A172 (cell line): ENCODE results near the gene CYP19A1. TPM values are rescaled to one million over a fixed set of nuclear protein-coding genes. Genes with fewer than 3 reads are reported as not detected.

ENCODE experiments used
- DNase-seq: peaks from one replicate; pipeline ENCODE4 v3.0.0-alpha.2; 2015; ENCODE audit warnings: low spot score
- total RNA-seq: library from RNA; depleted of rRNA; stranded (reverse); fragments of >200 nt; shearing (Covaris generic); gene quantifications from 2 replicates; pipeline ENCODE4 v1.2.3, GENCODE V29; 2014; rRNA removed

Gene CYP19A1
- total RNA-seq, 1 experiment from 2014 or later: not detected

DNA sequence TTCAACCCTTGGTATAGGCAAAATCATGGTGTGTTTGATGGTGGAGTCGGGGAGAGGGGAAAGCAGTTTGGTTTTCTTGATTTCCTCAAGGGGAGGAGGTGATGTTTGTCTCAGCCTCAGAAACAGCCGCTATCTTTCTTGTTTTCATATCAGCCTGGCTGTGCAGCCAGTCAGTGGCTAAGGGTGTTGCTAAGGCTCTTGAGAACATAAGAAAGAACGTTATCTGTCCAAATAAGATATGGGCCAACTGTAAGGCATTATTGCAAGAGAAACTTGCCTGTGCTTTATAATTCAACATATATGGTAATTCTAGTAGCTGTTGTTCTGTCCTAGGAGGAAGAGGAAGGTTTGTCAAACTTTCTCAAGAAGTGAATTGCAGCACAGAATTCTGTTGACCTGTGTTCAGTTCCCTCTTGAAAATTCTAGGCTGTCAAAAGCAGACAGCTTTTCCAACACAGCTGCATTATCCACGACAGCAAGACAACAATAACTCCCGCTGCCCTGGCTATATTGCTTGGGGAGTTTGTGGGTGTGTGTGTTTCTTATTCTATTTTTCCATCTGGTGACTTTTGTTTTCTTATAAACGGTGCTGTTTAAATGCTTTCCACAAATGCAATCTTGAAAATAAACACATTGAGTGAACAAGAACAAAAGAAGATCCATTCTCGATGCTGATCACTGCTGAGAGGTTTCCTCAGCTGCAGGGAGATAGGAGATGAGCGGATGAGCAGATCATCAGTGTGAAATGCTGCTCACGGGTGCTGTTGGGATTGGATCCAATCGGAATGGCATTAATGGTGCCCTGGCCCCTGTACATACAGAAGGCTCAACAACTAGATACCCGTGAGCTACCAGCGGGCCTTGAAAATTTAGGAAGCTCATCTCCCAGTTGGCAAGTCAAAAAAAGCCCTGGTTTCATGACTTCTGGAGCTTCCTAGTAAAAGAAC is 152.9 kb downstream of the CYP19A1 start:
- no peak for DNase-seq

DNA sequence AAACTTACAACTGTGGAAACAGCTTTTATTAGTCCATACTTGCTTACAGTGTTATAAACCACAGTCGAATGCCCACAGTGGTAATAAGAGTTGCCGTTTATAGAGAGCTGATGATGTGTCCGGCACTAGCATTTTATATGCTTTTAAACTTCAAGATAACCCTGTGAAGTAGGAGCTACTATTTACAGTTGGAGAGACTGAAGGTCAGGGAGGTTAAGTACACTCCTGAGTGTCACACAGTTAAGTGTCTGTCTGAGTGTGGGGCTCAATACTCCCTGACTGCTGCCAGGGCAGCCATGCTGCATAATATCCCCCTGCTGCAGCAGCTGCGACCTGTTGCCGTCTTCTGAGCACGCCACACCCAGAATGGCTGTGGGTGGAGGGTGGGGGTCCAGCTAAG is 153.8 kb downstream of the CYP19A1 start:
- DNase-seq: no peak

DNA sequence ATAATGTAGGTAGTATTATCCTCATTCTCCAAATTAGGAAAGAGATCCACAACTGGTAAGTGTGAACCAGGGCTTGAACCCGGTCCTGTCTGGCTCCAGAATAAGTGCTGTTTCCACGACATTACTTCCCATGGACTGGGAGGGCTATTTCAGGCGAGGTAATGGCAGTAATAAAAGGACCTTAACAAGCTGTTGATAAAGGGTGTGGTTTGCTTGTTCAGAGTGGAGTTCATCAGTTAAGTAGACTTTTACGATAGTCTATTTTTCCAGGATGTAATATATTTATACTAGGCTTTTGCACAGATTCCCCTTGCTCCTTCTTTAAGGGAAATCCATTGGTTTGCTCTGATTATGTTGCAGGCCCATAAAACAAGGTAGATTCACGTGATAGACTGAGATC is 155.3 kb downstream of the CYP19A1 start:
- no peak for DNase-seq

DNA sequence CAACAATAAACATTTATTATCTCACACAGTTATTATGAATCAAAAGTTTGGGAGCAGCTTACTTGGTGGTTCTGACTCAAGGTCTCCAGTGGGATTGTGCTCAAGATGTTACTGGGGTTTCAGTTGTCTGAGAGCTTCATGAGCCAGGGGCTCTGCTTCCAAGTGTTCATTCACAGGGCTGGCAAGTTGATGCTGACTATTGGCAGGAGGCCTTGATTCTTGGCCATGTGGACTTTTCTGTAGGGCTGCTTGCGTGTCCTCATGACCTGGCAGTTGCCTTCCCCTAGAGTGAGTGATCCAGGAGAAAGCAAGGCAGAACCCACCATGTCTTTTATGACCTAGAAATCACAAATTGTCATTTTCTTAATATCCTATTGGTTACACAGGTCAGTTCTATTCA is 156.5 kb downstream of the CYP19A1 start:
- DNase-seq: no peak

DNA sequence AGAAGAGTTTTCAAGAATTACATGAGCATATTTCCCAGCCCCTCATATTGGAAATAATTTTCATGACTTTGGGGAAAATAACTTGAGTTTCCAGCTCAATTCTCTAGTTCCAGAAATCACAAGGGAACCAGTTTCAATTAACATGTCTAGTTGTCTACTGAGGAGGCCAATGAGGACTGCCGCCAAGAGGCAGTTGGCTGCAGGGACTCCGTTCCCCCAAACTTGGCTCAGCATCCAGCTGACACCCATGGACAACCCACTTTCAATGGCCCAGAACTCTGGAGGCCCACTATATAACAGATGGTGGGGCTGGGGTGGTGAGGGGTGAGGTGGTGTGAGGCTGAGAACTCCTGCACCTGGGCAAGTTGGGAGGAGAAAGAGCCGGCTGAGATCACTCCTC is 157.2 kb downstream of the CYP19A1 start:
- DNase-seq: no peak

DNA sequence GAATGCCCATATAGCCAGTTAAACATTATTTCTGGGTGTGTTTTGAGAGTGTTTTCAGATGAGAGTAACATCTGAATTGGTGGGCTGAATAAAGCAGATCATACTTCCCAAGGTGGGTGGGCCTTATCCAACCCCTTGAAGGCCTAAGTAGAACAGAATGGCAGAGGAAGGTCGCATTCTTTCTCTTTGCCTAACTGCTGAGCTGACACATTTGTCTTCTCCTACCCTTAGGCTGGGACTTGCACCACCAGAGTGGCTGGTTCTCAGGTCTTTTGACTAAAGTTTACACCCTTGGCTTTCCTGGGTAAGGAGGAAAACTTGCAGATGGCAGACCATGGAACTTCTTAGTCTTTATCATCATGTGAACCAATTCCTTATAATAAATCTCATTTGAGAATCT is 157.9 kb downstream of the CYP19A1 start:
- no peak for DNase-seq

DNA sequence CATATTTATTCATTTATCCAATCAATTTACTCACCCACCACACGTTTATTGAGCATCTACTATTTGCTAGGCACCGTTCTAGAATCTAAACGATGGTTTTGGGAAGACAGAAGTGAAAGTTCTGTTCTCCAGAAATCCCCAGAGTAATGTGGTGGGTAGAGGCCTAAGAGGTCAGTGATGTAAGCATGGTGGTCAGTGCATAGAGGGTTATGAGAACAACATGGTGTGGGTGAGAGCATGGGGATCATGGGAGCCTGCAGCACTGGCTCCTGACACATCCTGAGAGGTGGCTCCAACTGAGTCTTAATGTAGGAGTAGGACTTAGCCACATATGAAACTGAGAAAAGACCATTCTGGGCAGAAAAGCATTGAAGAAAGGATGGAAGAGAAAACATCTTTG is 158.4 kb downstream of the CYP19A1 start:
- no peak for DNase-seq

DNA sequence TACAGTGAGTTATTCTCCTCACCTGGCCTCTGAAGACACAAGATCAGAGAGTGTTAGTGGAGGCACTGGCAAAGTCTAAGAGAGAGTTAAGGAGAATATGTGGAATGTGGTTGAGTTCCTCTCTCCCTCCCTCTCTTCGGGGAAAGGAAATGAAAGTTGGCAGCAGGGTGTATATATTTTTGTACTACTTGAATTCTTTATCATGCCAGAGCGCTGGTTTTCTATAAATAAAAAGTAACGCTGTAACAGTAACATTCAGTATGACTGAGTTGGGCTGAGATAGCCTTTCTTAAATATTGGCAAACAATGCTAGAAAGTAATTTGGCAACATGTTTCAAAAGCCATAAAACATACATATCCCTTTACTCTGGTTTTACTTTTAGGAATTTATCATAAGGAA is 166.2 kb downstream of the CYP19A1 start:
- DNase-seq: peak; percentile 6

DNA sequence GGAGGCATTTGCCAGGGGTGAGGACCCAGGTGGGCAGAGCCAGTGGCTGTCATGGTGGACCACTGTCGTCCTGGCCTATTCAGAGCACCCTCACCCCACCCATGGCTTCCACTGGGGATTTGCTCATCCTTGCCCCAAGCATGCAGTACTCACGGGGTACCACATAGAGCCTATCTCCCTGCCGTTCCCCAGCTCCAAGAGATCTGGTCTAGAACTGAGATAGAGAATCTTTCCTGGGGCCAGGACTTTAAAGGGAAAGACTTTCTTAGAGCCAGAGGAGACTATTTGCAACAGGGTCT is 166.8 kb downstream of the CYP19A1 start:
- DNase-seq: no peak

DNA sequence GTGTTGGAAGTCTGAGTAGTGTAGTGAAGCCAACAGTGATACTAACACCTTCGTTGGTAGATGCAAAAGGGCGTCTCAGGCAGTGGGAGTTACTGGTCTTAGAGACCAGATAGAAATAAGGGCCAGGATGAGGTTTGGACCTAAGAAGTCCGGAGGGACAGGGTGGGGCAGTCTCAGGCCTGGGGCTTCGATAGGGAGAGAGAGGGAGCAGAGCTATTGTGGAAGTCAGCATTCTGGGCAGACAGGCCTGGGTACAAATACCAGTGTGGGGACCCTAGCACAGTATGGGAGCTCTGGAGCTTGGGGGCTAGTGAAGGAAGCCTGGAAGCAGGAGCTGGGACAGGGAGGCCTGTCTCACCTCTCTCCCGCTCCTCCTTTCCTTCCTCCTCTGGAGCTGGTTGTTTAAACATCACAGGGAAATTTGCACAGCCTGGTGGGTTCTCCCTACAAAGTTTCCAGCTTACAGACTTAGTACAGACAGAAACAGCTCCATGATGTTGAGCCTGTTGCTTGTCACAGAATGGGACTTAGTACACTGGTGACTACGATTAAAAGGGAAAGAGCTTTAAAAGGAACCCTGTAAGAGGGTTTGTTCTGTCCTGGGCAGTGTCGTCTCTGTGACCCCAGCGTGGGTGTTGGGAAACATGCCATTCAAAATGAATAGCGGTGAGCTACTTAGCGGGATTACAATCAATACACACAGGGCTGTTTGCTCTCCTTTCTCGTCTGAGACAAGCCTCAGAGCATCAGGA is 167.3 kb downstream of the CYP19A1 start:
- no peak for DNase-seq

DNA sequence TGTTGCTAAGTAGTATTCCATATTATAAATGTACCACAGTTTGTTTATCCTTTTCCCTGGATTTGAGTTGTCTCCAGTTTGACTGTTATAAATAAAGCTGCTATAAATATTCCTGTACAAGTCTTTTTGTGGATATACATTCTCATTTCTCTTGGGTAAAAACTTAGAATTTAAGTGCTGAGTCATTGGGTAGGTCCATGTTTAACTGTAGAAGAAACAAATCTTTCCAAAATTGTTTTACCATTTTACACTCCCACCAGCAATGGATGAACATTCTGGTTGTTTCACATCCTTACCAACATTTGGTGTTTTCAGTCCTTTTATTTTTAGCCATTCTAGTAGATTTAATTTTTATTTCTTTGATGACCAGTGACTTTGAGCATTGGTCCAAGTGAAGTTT is 169.7 kb downstream of the CYP19A1 start:
- no peak for DNase-seq

DNA sequence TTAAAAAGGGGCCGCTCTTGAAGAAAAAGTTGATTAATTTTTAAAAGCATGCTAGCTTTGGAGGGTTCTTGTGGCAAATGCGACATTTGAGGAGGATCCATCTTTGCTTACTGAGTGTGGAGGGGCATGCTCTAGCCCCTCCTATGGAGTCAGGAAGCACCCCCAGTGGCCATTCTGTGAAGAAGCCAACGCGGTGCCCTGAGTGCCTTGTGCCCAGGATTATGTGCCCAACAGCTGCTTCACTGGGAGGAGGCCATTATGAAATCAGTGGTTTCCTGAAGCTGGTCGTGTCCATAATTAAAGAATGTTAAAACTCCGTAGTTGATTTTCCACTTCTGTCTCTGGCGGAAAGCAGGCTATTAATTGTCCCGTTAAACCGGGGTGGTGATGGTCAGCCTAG is 174.6 kb downstream of the CYP19A1 start:
- no peak for DNase-seq

DNA sequence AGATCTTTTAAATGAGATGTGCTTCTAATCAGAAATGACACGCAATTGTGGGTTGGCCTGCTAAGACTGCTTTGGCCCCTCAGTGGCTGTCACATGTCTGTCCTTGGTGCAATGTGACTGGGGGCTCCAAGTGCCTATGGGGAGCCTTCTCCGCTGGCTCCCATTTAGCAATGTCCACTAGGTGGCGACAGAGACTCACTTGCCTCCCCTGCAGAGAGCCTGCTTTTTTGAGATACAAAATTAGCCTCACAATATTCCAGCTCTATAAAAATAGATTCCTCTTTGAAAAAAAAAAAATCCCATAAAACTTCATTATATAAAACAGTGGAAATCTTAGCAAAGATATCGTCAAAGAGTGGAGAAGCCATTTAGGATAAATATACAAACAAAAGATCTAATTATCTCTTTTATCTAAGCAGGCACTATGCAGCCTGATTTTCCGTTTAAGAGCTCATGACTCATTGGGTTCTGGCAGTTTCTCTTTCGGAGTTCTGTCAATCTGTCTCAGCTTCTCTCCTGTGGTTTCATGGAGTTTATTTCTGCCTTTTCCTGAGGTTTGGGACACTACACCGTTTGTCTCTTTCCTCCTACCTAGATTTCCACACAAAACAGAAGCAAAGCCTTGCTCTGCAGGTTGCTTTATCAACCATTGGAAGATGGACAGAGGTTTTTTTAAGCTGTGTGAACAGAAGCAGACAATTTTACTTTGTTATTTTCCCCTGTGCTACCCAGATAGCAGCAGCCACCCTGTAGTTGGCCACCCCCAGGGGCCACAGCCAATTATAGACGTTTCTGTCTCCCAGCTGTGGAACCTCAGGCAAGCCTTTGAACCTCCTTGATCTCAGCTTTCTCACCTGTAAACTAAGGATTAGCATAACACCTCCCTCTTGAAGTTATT is 175.3 kb downstream of the CYP19A1 start:
- peak; percentile 69 for DNase-seq

DNA sequence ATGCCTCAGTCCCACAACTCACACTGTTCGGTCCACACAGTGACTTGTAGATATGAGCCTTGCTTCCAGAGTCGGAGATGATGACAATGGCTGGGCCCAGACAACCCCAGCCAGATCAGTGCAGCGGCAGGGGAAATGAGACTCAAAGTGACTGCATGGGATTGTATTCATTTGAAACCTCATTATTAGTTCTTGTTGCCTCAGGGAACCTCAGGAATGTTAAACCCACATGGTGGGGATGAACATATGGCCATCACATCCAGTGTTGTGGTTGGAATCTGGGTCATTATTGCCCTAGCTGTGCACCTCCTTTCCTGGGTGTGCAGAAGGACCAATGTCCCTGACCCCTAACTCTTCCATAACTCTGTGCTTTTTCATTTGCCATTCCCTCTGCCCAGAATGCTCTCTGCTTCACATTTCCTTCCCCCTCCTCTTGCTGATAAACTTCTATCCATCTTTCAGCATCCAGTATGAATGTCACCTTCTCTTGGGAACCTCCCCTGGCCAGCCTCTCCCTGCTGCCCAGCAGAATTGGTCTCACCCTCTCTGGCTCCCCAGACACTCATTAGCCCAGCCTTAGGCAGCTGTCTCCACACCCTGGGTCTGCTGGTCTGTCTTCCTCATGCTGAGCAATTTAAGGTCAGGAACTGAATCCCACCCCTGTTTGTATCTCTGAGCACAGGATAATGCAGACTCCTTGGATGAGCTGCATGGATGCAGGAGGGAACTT is 176.7 kb downstream of the CYP19A1 start:
- DNase-seq: no peak

DNA sequence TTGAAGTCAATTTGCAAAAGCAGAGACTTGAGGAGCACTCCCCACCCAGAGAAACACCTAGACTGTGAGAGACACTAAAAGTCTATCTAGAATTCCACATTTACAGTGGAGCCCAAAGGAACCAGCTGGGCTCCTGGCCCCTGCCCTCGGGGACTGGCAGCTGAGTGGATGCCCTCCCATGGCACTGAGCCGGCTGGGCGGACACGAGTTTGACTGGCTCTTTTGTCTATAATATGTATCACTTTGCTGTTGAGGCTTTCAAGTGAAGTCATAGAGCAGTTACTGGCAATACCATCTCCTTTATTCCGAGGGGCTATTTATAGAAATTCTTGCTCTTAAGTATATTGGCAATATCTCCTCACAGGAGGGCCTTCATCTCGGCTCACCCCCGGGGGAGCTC is 177.9 kb downstream of the CYP19A1 start:
- no peak for DNase-seq

Other genes starting within 250 kb of the CYP19A1 start
- 0.07 TPM in 1 of 2 replicates, not detected in the other for gene TNFAIP8L3, start 243.7 kb downstream of the CYP19A1 start, total RNA-seq
- gene GLDN, start 3.1 kb upstream of the CYP19A1 start, total RNA-seq: 0.57 TPM in 1 of 2 replicates, not detected in the other